Measurements from ENCODE around the gene MACC1. TPM values are rescaled to one million over a fixed set of nuclear protein-coding genes. Genes with fewer than 3 reads are reported as not detected.

The MACC1 gene
- total and polyA plus RNA-seq, 2 experiments from 2014 or later = 3.4 to 13.4 TPM

- no peaks in the 10 kb centered on the region for H3K27me3 ChIP-seq (ENCODE audit: insufficient read depth)
- Mint-ChIP-seq H3K27ac (no peak overlapping the region), H3K36me3 (ENCODE audit: low read depth) (no peaks in the 10 kb centered on the region; the same call in 2 of the 3 replicates), H3K9me3 (no peaks in the 10 kb centered on the region), H3K4me3 (no peak overlapping the region), H3K27me3 (ENCODE audit: insufficient read depth, low read depth, poor library complexity) (no peaks in the 10 kb centered on the region), H3K4me1 (peaks cover 8% of the 10 kb centered on the region)
- DNase-seq (ENCODE audit: low spot score) = no peak
- peaks cover 4% of the 10 kb centered on the region; the same call in 1 of the 2 replicates for H3F3A ChIP-seq (replicated peaks; ENCODE audit: low read depth)
- no peak for TF ChIP-seq STAT1 (IDR thresholded peaks at IDR 0.05; ENCODE audit: unreplicated experiment)
- TF ChIP-seq REST (IDR thresholded peaks at IDR 0.05; ENCODE audit: unreplicated experiment) = no peak
- TF ChIP-seq POLR2AphosphoS5 (IDR thresholded peaks at IDR 0.05; ENCODE audit: low read depth) = no peak
- TF ChIP-seq EZH2 (IDR thresholded peaks at IDR 0.05; ENCODE audit: low read depth, unreplicated experiment) = no peak
- no peak for TF ChIP-seq ZNF462 (CRISPR knock-in tag; IDR thresholded peaks at IDR 0.05)
- no peak for TF ChIP-seq ZNF331 (CRISPR knock-in tag; IDR thresholded peaks at IDR 0.05; ENCODE audit: low read depth)
- TF ChIP-seq JUNB (IDR thresholded peaks at IDR 0.05; ENCODE audit: unreplicated experiment) = no peak
- no peak for TF ChIP-seq ETS1 (IDR thresholded peaks at IDR 0.05)
- no peak for TF ChIP-seq CREB1 (CRISPR knock-in tag; IDR thresholded peaks at IDR 0.05; ENCODE audit: low read depth)
- no peak for TF ChIP-seq EZH2phosphoT487 (IDR thresholded peaks at IDR 0.05; ENCODE audit: unreplicated experiment)
- no peak for TF ChIP-seq CTCF (conservative IDR thresholded peaks at IDR 0.05; ENCODE audit: low read depth in 2 of 2)
- no peak for TF ChIP-seq NANOG (IDR thresholded peaks at IDR 0.05; ENCODE audit: borderline replicate concordance)
- TF ChIP-seq ZNF114 (CRISPR knock-in tag; IDR thresholded peaks at IDR 0.05) = no peak
- no peaks in the 10 kb centered on the region for H3K9me2 ChIP-seq (ENCODE audit: insufficient read depth)
- H3K4me1 ChIP-seq (ENCODE audit: insufficient read depth) = peaks cover 41% of the 10 kb centered on the region
- H3K4me2 ChIP-seq = no peak overlapping the region
- 0 out of 2 replicates have a peak overlapping the region, but pooled peaks have one; percentile 43 for H3K27ac ChIP-seq (ENCODE audit: low read depth)
- H4K20me1 ChIP-seq (replicated peaks; ENCODE audit: insufficient read depth) = no peaks in the 10 kb centered on the region; the same call in none of the 2 replicates
- no peak overlapping the region for H3K4me3 ChIP-seq
- no peak for ATAC-seq
- peaks cover 9% of the 10 kb centered on the region for H3K36me3 ChIP-seq (ENCODE audit: insufficient read depth)
- peaks cover 98% of the 10 kb centered on the region for H3K79me2 ChIP-seq (replicated peaks; ENCODE audit: insufficient read depth)
- no peak overlapping the region for H2AFZ ChIP-seq
Measured at GRCh38 chr7:20104696-20105095, 112.5 kb downstream of the MACC1 start.

Data from GM23338 (cell line).